ENCODE measurements around the gene LILRA5. TPM values are rescaled to one million over a fixed set of nuclear protein-coding genes. Genes with fewer than 3 reads are reported as not detected.

LILRA5 gene
- polyA plus RNA-seq, 1 donor from 2014 or later, result not detected

DNA sequence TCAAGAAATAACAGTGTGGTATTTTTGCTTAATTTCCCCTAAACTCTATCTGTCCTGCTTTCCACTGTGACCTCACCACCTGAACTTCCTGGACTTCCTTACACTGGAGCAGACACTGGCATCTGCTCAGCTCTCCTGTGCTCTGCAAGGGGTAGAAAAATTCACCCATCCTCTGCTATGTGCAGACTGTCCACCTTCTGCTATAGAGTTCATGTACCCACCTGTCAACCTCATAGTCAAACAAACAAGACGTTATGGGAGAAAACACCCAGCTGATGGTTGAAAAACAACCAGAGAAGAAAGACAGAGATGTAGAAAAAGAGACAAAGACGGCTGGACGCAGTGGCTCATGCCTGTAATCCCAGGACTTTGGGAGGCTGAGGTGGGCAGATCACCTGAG lies 39.6 kb upstream of the LILRA5 start:
- no peaks in the 10 kb centered on the region for H4K20me1 ChIP-seq (ENCODE audit: insufficient read depth)
- H3K4me2 ChIP-seq (ENCODE audit: low read length), result no peak overlapping the region
- no peaks in the 10 kb centered on the region for H3F3A ChIP-seq (ENCODE audit: insufficient read depth, low read length, poor library complexity, severe bottlenecking)
- no peaks in the 10 kb centered on the region for H3K9me3 ChIP-seq (ENCODE audit: low read length)
- no peaks in the 10 kb centered on the region for H3K27me3 ChIP-seq (ENCODE audit: insufficient read depth, low read depth, low read length)
- H3K36me3 ChIP-seq (ENCODE audit: insufficient read depth, low read length), result no peaks in the 10 kb centered on the region
- H3K27ac ChIP-seq (ENCODE audit: low read length), result no peak overlapping the region
- H3K9me2 ChIP-seq (ENCODE audit: insufficient read depth, low read length), result no peaks in the 10 kb centered on the region
- H2AFZ ChIP-seq (ENCODE audit: low read depth, low read length), result no peak overlapping the region
- no peak overlapping the region for H3K4me3 ChIP-seq (ENCODE audit: low read length)
- no peak overlapping the region for H3K9ac ChIP-seq (ENCODE audit: low read length)
- H3K79me2 ChIP-seq (replicated peaks; ENCODE audit: insufficient read depth, low read length), result no peaks in the 10 kb centered on the region
- TF ChIP-seq EZH2 (IDR thresholded peaks at IDR 0.05; ENCODE audit: borderline replicate concordance, insufficient read depth, low read length, poor library complexity, severe bottlenecking) (no peak), TAF1 (IDR thresholded peaks at IDR 0.05; ENCODE audit: low read depth) (no peak)

- TF ChIP-seq POLR2AphosphoS5 (IDR thresholded peaks at IDR 0.05) (no peak), SMC3 (conservative IDR thresholded peaks at IDR 0.05; ENCODE audit: poor library complexity) (no peak), TAF1 (IDR thresholded peaks at IDR 0.05; ENCODE audit: low read depth) (no peak), MXI1 (conservative IDR thresholded peaks at IDR 0.05; ENCODE audit: poor library complexity, severe bottlenecking) (no peak), EZH2 (IDR thresholded peaks at IDR 0.05; ENCODE audit: borderline replicate concordance, insufficient read depth, low read length, poor library complexity, severe bottlenecking) (no peak), REST (IDR thresholded peaks at IDR 0.05; ENCODE audit: borderline replicate concordance) (no peak), RAD21 (conservative IDR thresholded peaks at IDR 0.05) (no peak), EP300 (conservative IDR thresholded peaks at IDR 0.05; ENCODE audit: poor library complexity, severe bottlenecking) (no peak)
- TF ChIP-seq, protein P1, sequence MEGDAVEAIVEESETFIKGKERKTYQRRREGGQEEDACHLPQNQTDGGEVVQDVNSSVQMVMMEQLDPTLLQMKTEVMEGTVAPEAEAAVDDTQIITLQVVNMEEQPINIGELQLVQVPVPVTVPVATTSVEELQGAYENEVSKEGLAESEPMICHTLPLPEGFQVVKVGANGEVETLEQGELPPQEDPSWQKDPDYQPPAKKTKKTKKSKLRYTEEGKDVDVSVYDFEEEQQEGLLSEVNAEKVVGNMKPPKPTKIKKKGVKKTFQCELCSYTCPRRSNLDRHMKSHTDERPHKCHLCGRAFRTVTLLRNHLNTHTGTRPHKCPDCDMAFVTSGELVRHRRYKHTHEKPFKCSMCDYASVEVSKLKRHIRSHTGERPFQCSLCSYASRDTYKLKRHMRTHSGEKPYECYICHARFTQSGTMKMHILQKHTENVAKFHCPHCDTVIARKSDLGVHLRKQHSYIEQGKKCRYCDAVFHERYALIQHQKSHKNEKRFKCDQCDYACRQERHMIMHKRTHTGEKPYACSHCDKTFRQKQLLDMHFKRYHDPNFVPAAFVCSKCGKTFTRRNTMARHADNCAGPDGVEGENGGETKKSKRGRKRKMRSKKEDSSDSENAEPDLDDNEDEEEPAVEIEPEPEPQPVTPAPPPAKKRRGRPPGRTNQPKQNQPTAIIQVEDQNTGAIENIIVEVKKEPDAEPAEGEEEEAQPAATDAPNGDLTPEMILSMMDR (IDR thresholded peaks at IDR 0.05; ENCODE audit: poor library complexity, severe bottlenecking), result no peak
- Histone ChIP-seq H3K9me2 (ENCODE audit: insufficient read depth, low read length) (no peaks in the 10 kb centered on the region), H4K20me1 (ENCODE audit: insufficient read depth) (no peaks in the 10 kb centered on the region), H3K36me3 (ENCODE audit: insufficient read depth, low read length) (no peaks in the 10 kb centered on the region), H3K27ac (ENCODE audit: low read length) (no peak overlapping the region), H3K27me3 (ENCODE audit: insufficient read depth, low read depth, low read length) (no peaks in the 10 kb centered on the region), H3K79me2 (replicated peaks; ENCODE audit: insufficient read depth, low read length) (no peaks in the 10 kb centered on the region), H3K9ac (ENCODE audit: low read length) (no peak overlapping the region), H3K4me2 (ENCODE audit: low read length) (no peak overlapping the region), H2AFZ (ENCODE audit: low read depth, low read length) (no peak overlapping the region), H3K4me3 (ENCODE audit: low read length) (no peak overlapping the region), H3F3A (ENCODE audit: insufficient read depth, low read length, poor library complexity, severe bottlenecking) (no peaks in the 10 kb centered on the region), H3K9me3 (ENCODE audit: low read length) (no peaks in the 10 kb centered on the region)
These were observed 39.1 kb upstream of the LILRA5 start for GRCh38 chr19:54352041-54352440.

GRCh38 chr19:54351474-54351873 lies 38.5 kb upstream of the LILRA5 start:
- Histone ChIP-seq H4K20me1 (ENCODE audit: insufficient read depth) (no peaks in the 10 kb centered on the region), H3K4me2 (ENCODE audit: low read length) (no peak overlapping the region), H3F3A (ENCODE audit: insufficient read depth, low read length, poor library complexity, severe bottlenecking) (no peaks in the 10 kb centered on the region), H3K9me3 (ENCODE audit: low read length) (no peaks in the 10 kb centered on the region), H3K4me3 (ENCODE audit: low read length) (no peak overlapping the region), H3K79me2 (replicated peaks; ENCODE audit: insufficient read depth, low read length) (no peaks in the 10 kb centered on the region), H3K9me2 (ENCODE audit: insufficient read depth, low read length) (no peaks in the 10 kb centered on the region), H3K36me3 (ENCODE audit: insufficient read depth, low read length) (no peaks in the 10 kb centered on the region), H3K27ac (ENCODE audit: low read length) (no peak overlapping the region), H3K9ac (ENCODE audit: low read length) (no peak overlapping the region), H2AFZ (ENCODE audit: low read depth, low read length) (no peak overlapping the region), H3K27me3 (ENCODE audit: insufficient read depth, low read depth, low read length) (no peaks in the 10 kb centered on the region)
- TF ChIP-seq EZH2 (IDR thresholded peaks at IDR 0.05; ENCODE audit: borderline replicate concordance, insufficient read depth, low read length, poor library complexity, severe bottlenecking) (no peak), POLR2AphosphoS5 (IDR thresholded peaks at IDR 0.05) (no peak), MXI1 (conservative IDR thresholded peaks at IDR 0.05; ENCODE audit: poor library complexity, severe bottlenecking) (no peak), EP300 (conservative IDR thresholded peaks at IDR 0.05; ENCODE audit: poor library complexity, severe bottlenecking) (no peak), RAD21 (conservative IDR thresholded peaks at IDR 0.05) (no peak), TAF1 (IDR thresholded peaks at IDR 0.05; ENCODE audit: low read depth) (no peak), SMC3 (conservative IDR thresholded peaks at IDR 0.05; ENCODE audit: poor library complexity) (no peak), REST (IDR thresholded peaks at IDR 0.05; ENCODE audit: borderline replicate concordance) (no peak)
- TF ChIP-seq, protein P1 (IDR thresholded peaks at IDR 0.05; ENCODE audit: poor library complexity, severe bottlenecking), result no peak
